Lung (tissue), 12 donors: ENCODE measurements around the gene NAV2. TPM values are rescaled to one million over a fixed set of nuclear protein-coding genes. Genes with fewer than 3 reads are reported as not detected.

Source experiments
- ATAC-seq: fragments of 200-7000 bp; cut with Tn5 transposase; one replicate; pipeline ENCODE4 v1.9.1; 2020; ENCODE audit warnings: moderate number of reproducible peaks; ENCODE audit not compliant: insufficient read depth, low FRiP score
- DNase-seq, 3 donors: peaks; one replicate each; pipeline ENCODE4 v3.0.0-alpha.2; 2013 to 2017
- H3K27ac ChIP-seq, 2 donors: one replicate each; pipeline ENCODE4 v1.5.1; 2013; ENCODE audit warnings: mild to moderate bottlenecking in 2 of 2, moderate library complexity in 2 of 2, control low read depth in 1 of 2, inconsistent platforms in 1 of 2, low read depth in 1 of 2, low read length in 1 of 2
- H3K27me3 ChIP-seq, 3 donors: one replicate each; pipeline ENCODE4 v1.5.1; 2013; ENCODE audit warnings: low read length in 2 of 3; ENCODE audit not compliant: control insufficient read depth in 3 of 3, insufficient read depth in 3 of 3
- H3K36me3 ChIP-seq, 4 donors: one replicate each; pipeline ENCODE4 v1.5.1; 2013; ENCODE audit warnings: low read length in 4 of 4, mild to moderate bottlenecking in 1 of 4, moderate library complexity in 1 of 4; ENCODE audit not compliant: control insufficient read depth in 4 of 4, insufficient read depth in 4 of 4
- H3K4me1 ChIP-seq, 5 donors: one replicate each; pipeline ENCODE4 v1.5.1; 2013; ENCODE audit warnings: low read length in 5 of 5, mild to moderate bottlenecking in 2 of 5, moderate library complexity in 1 of 5; ENCODE audit not compliant: control insufficient read depth in 5 of 5, insufficient read depth in 5 of 5
- H3K4me3 ChIP-seq: one replicate; pipeline ENCODE4 v1.5.1; 2013; ENCODE audit warnings: mild to moderate bottlenecking, control low read depth, moderate library complexity
- H3K9ac ChIP-seq, 2 donors: one replicate each; pipeline ENCODE4 v1.5.1; 2013; ENCODE audit warnings: low read length in 2 of 2, control low read depth in 1 of 2; ENCODE audit not compliant: insufficient read depth in 1 of 2
- H3K9me3 ChIP-seq, 4 donors: one replicate each; pipeline ENCODE4 v1.5.1; 2013; ENCODE audit warnings: low read length in 3 of 4, mild to moderate bottlenecking in 1 of 4, moderate library complexity in 1 of 4; ENCODE audit not compliant: control insufficient read depth in 4 of 4, insufficient read depth in 3 of 4
- WGBS, 2 donors: extraction: QIAGEN DNeasy Blood & Tissue Kit; methylation state at CpG; one replicate each; pipeline ENCODE4 v1.1.7; 2013; 5-methylcytosine and 5-hydroxymethylcytosine counted together
- polyA plus RNA-seq, 2 donors: library from polyadenylated mRNA; stranded (reverse); fragments of 200-250 nt; gene quantifications; one replicate each; pipeline ENCODE4 v1.2.1, GENCODE V29; 2013
- total RNA-seq, 2 donors: library from RNA; depleted of rRNA in 1 of 2; stranded (reverse); fragments of >200 nt in 1 of 2; gene quantifications; one replicate each; pipeline ENCODE4 v1.2.1, GENCODE V29; 2014 to 2021
- TF ChIP-seq, protein P1 (sequence below): IDR thresholded peaks from 2 replicates; pipeline ENCODE4 v1.5.1; 2012; ENCODE audit warnings: mild to moderate bottlenecking; ENCODE audit errors: control extremely low read depth, extremely low read depth
- donor health status: control.
- donor health status: control.
- donor health status: Bipolar disorder and iron deficiency.
- donor health status: healthy.
- donor health status: DM: yes; HTN: yes; CAD: no.

The NAV2 gene
- total and polyA plus RNA-seq, 4 donors: 6.8 to 47.9 (median 20.2) TPM

GRCh38 chr11:19691815-19692500 lies 20.7 kb upstream of the NAV2 start:
- H3K4me3 ChIP-seq: no peak overlapping the region
- no peaks in the 10 kb centered on the region for H3K36me3 ChIP-seq
- ATAC-seq (no peak), DNase-seq (peak in 1 of 3 donors; percentile 19)
- no peak overlapping the region for H3K27ac ChIP-seq
- peaks cover 0 to 13% (median 5%) of the 10 kb centered on the region in 5 donors for H3K4me1 ChIP-seq
- H3K9me3 ChIP-seq: no peaks in the 10 kb centered on the region
- peaks cover 0 to 3% (median 0%) of the 10 kb centered on the region in 3 donors for H3K27me3 ChIP-seq
- no peak overlapping the region for H3K9ac ChIP-seq
- TF ChIP-seq, protein P1, sequence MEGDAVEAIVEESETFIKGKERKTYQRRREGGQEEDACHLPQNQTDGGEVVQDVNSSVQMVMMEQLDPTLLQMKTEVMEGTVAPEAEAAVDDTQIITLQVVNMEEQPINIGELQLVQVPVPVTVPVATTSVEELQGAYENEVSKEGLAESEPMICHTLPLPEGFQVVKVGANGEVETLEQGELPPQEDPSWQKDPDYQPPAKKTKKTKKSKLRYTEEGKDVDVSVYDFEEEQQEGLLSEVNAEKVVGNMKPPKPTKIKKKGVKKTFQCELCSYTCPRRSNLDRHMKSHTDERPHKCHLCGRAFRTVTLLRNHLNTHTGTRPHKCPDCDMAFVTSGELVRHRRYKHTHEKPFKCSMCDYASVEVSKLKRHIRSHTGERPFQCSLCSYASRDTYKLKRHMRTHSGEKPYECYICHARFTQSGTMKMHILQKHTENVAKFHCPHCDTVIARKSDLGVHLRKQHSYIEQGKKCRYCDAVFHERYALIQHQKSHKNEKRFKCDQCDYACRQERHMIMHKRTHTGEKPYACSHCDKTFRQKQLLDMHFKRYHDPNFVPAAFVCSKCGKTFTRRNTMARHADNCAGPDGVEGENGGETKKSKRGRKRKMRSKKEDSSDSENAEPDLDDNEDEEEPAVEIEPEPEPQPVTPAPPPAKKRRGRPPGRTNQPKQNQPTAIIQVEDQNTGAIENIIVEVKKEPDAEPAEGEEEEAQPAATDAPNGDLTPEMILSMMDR: no peak
- WGBS, 2 donors: 86 to 91% methylated on average over 8 of the region's 8 CpGs

DNA sequence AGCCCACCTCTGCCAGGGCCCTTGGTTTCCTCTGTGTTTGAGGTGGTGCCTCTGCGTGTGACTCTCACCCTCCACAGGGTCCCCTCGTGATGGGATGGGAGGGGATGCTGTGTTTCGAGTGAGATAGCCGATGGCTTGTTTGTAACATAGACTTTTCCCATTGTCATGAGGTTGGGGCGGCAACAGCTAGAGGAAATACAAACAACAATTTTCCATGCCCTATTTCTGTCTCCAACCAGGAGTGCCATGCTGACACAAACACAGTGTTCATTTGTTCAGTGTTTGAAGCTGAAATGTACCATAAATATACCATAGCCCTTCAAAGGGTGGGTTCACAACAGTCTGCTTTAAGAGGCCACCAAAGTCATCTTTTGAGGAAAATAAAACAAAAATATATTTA lies 19.5 kb upstream of the NAV2 start:
- Histone ChIP-seq H3K27me3 (no peaks in the 10 kb centered on the region), H3K4me1 (peaks cover 0 to 19% (median 5%) of the 10 kb centered on the region in 5 donors), H3K4me3 (no peak overlapping the region), H3K9me3 (no peaks in the 10 kb centered on the region), H3K27ac (no peak overlapping the region), H3K36me3 (no peaks in the 10 kb centered on the region), H3K9ac (no peak overlapping the region)
- DNase-seq (no peak), ATAC-seq (no peak)
- TF ChIP-seq, protein P1: no peak
- WGBS, 2 donors: 83 to 90% methylated on average over 5 of the region's 5 CpGs

GRCh38 chr11:19694796-19695345 lies 17.8 kb upstream of the NAV2 start:
- no peak for ATAC-seq
- Histone ChIP-seq H3K27me3 (no peaks in the 10 kb centered on the region), H3K9me3 (no peaks in the 10 kb centered on the region), H3K27ac (no peak overlapping the region), H3K4me3 (no peak overlapping the region), H3K36me3 (no peaks in the 10 kb centered on the region), H3K4me1 (peaks cover 0 to 19% (median 11%) of the 10 kb centered on the region in 5 donors), H3K9ac (no peak overlapping the region)
- TF ChIP-seq, protein P1: no peak
- 94% methylated on average over 5 of the region's 5 CpGs for WGBS, 2 donors
- no peak for DNase-seq
